ENCODE data around the gene ATP2B1.

GRCh38 chr12:89546151-89546550 is 162.5 kb downstream of the ATP2B1 start:
- TF ChIP-seq, protein P1, sequence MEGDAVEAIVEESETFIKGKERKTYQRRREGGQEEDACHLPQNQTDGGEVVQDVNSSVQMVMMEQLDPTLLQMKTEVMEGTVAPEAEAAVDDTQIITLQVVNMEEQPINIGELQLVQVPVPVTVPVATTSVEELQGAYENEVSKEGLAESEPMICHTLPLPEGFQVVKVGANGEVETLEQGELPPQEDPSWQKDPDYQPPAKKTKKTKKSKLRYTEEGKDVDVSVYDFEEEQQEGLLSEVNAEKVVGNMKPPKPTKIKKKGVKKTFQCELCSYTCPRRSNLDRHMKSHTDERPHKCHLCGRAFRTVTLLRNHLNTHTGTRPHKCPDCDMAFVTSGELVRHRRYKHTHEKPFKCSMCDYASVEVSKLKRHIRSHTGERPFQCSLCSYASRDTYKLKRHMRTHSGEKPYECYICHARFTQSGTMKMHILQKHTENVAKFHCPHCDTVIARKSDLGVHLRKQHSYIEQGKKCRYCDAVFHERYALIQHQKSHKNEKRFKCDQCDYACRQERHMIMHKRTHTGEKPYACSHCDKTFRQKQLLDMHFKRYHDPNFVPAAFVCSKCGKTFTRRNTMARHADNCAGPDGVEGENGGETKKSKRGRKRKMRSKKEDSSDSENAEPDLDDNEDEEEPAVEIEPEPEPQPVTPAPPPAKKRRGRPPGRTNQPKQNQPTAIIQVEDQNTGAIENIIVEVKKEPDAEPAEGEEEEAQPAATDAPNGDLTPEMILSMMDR (IDR thresholded peaks at IDR 0.05), result no peak
- TF ChIP-seq POLR2AphosphoS5 (IDR thresholded peaks at IDR 0.05), result no peak

Data from suprapubic skin (tissue), 3 donors.